Suprapubic skin (tissue), 4 donors: ENCODE results near the gene RAPGEF4.

Experiments
- POLR2A ChIP-seq, 2 donors: fragments of 450-650 bp; IDR thresholded peaks; one replicate each; pipeline ENCODE4 v1.6.1; 2017; ENCODE audit warnings: antibody characterized with exemption in 2 of 2, mild to moderate bottlenecking in 2 of 2, moderate library complexity in 2 of 2
- POLR2AphosphoS5 ChIP-seq, 3 donors: sonication (generic); formaldehyde crosslinking; IDR thresholded peaks; one replicate each; pipeline ENCODE4 v1.6.1; 2017; ENCODE audit warnings: antibody characterized with exemption in 3 of 3
- TF ChIP-seq, protein P1 (sequence below), 2 donors: fragments of 200-600 bp in 1 of 2; fragments of 450-650 bp in 1 of 2; sonication (generic) in 1 of 2; IDR thresholded peaks; one replicate each; pipeline ENCODE4 v1.5.1; 2016 to 2019; ENCODE audit warnings: antibody characterized with exemption in 2 of 2, mild to moderate bottlenecking in 1 of 2, moderate library complexity in 1 of 2

DNA sequence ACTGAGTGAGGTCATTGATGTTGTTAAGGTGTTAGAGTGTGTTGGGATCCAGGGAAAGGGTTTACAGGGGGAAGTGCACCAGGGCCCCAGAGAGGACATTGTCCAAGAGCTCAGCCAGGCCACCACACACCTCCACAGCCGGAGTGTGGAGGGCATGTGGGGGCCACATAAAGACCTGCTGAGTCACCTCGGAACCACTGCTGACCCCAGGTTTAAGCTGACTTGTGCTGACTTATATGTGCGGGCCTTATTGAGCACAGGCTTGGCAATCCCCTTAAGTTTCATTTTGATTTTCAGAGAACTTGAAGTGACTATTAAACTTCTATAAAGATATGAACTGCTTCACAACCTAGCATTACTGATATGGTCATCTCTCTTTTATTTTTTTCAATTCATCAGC, 173.8 kb downstream of the RAPGEF4 start:
- TF ChIP-seq POLR2AphosphoS5 (IDR thresholded peaks at IDR 0.05) (no peak), POLR2A (IDR thresholded peaks at IDR 0.05) (no peak)
- TF ChIP-seq, protein P1, sequence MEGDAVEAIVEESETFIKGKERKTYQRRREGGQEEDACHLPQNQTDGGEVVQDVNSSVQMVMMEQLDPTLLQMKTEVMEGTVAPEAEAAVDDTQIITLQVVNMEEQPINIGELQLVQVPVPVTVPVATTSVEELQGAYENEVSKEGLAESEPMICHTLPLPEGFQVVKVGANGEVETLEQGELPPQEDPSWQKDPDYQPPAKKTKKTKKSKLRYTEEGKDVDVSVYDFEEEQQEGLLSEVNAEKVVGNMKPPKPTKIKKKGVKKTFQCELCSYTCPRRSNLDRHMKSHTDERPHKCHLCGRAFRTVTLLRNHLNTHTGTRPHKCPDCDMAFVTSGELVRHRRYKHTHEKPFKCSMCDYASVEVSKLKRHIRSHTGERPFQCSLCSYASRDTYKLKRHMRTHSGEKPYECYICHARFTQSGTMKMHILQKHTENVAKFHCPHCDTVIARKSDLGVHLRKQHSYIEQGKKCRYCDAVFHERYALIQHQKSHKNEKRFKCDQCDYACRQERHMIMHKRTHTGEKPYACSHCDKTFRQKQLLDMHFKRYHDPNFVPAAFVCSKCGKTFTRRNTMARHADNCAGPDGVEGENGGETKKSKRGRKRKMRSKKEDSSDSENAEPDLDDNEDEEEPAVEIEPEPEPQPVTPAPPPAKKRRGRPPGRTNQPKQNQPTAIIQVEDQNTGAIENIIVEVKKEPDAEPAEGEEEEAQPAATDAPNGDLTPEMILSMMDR (IDR thresholded peaks at IDR 0.05) = no peak
